Pulmonary artery endothelial cell (primary cell): Measurements from ENCODE around the gene NECTIN4. TPM values are rescaled to one million over a fixed set of nuclear protein-coding genes. Genes with fewer than 3 reads are reported as not detected.
"Not testable (repeated sequence)": the region's sequence is repeated elsewhere in the genome, so short reads cannot be mapped to it uniquely, and the experiment has no call there.

Experiments
- DNase-seq: peaks from one replicate; pipeline ENCODE4 v3.0.0-alpha.2; 2011; ENCODE audit warnings: low read depth, low spot score
- total RNA-seq: library from RNA; depleted of rRNA; stranded (reverse); fragments of >200 nt; gene quantifications from 2 replicates; pipeline ENCODE4 v1.2.3, GENCODE V29; 2014

NECTIN4 gene
- total RNA-seq, 1 donor from 2014 or later, result 0.53 TPM

DNA sequence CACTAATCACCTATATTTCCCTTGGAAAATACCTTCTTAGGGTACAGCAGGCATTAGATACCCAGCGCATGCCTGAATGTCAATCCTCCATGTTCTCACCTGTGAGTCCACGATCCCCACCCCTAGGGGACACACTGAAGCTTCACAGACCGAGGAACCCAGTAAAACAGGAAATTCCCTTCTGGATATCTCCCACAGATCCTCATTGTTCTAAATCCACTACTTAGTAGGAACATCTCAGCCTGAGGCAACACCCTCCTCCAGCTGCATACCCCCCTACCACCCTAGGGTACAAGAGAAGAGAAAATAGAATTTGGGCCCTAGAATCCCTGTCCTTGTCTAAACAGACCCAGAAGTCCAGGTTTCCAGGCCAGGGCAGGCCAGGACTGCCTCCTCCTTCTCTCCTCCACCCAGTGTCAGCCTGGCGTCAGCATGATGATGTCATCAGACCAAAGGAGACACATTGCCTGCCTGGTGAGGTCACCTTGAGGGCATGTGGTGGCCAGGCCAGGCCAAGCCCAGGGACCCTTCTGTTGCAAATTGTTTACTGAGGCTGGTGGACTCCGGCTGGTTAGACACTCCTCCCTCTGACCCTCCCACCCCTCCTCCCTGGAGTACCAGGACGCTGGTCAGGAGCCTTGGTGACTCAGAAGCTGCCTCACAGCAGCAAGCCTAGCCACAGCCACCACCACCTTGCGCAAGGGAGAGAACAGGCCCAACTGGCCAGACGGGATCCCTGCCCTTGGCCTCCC is 6.2 kb downstream of the NECTIN4 start:
- no peak for DNase-seq

DNA sequence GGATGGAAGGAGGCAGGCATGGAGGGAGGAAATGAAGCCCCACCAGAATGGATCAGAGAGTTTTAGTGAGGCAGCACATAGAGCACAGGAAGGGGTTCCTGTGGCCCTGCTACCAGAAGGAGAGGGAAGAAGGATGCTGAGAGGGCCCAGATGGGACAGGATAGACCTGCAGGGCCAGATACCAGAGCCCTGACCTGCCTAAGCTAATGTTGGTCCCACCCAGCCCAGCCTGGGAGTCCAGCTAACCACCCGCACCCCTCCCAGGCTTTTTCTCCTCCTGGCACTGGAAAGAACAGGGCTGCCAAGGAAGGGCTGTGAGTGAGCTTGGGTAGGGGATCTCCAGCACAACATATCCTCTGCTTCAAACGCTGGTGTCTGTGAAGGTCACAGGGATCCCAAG is 6.9 kb downstream of the NECTIN4 start:
- DNase-seq, result no peak

DNA sequence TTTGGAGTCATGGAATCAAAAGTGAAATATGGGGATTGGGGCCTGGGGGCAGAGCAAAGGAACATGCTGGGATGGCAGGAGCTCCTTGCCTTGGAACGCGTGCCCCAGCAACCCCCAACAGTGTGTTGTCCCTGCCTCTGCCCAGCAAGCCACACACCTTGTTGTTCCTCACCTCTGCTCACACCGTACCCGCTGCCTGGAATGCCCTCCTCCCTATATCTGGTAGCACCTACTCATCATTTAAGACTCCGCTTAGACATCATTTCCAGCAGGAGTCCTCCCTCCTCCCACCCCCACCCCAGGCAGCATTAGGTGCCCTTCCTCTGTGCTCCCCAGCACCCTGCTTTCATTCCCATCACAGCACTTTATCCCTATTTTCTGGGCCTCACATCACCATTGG is 7.8 kb downstream of the NECTIN4 start:
- DNase-seq, result no peak

DNA sequence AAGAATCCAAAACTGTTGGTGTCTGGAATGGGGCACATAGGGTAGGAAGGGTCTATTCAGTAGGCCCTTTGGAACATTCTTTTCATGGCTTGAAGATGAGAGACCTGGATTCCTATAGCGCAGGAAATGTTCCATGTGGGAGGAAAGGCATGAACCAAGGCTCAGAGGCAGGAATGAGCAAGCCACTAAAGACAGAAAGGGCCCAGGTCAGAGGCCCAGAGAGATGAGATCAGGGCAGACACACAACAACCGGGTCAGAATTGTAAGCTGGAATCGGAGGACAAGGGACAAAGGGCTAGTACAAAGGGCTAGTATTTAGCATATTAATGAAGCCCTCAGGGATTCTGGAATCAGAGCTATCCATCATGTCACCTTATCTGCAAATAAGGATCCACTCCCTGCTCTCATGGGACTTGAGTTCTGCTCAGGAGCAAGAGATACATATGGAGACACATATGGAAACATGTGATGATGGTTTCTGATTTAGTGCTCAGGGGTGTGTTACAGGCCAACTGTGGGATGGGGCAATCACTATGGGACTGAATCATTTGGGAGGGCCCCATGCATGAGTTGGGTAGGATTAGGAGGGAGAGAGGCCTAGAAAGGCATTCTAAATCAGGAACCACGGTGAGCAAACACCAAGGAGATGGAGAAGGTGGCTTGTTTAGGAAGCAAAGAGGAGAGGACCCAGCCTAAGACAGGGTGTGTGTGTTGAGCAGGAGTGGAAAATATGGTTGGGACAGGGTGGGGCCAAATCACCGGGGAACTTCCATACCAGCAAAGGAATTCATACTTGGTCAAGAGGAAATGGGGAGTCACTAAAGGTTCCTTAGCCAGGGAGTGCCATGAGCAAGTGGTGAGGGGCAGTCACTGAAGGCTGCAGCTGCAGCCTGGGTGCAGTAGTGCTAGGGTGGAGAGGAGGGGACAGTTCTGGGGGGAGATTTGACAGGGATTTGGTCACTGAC is 8.6 kb downstream of the NECTIN4 start:
- no peak for DNase-seq

DNA sequence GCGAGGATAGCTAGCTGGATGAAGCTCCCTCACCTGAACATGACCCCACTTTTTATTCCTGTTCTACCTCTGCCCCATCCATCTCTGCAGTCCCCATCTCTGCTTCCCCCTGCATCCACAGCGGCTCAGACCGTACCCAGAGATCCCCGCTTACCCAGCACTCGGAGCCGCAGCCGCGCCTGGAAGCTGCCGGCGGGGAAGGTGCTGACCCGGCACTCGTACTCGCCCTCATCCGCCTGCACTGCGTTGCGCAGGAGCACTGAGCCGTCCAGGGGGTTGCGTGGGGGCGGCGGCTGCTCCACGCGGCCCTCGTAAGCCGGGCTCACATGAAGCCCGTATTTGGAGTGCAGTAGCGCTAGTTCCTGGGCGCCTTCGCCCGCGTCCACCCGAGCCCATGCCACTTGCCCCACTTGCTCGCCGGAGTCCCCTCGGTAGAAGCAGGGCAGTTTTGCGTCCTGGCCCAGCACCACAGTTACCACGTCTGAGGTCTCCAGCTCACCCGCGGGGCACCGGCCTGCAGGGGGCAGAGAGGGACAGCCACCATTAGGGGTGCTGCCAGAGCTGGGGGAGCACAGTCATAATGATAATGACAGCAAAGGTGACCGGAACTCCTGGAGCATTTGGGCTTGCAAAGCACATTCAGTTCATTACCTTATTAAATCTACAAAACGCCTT is 9.8 kb downstream of the NECTIN4 start:
- no peak for DNase-seq

DNA sequence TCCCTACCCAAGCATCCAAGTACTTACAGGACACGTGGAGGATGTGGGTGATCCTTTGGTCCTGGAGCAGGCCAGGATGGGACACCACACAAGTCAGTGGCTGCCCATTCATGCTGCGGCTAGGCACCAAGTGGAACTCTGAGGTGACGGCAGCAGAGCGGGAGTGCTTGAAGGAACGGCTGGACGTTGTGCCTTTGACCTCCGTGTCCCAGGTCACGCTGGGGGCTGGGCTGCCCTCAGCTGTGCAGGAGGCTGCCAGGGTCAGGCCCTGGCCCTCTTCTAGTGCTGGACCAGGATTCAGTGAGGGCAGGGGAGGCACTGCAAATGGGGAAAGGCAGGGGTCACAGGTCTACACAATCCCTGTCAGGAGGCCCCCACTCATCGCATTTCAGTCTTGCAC is 11.9 kb downstream of the NECTIN4 start:
- no peak for DNase-seq

DNA sequence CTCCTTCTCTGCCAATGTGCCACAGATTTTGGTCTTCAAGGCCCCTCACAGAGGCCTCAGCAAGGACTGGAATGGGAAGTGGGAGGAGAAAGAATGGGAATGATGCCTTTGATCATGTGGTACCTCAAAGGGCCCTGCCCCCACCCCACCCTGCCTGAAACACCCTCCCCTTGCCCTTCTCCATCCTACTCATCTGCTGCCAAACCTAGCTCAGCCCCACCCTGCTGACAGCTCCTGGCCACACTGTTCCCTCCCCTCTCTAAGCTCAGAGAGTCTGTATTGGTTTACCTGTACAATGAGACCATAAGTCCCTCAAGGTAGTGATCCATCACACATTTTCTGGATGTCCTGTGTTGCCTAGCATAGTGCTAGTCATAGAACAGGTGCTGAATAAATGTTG is 12.9 kb downstream of the NECTIN4 start:
- no peak for DNase-seq

DNA sequence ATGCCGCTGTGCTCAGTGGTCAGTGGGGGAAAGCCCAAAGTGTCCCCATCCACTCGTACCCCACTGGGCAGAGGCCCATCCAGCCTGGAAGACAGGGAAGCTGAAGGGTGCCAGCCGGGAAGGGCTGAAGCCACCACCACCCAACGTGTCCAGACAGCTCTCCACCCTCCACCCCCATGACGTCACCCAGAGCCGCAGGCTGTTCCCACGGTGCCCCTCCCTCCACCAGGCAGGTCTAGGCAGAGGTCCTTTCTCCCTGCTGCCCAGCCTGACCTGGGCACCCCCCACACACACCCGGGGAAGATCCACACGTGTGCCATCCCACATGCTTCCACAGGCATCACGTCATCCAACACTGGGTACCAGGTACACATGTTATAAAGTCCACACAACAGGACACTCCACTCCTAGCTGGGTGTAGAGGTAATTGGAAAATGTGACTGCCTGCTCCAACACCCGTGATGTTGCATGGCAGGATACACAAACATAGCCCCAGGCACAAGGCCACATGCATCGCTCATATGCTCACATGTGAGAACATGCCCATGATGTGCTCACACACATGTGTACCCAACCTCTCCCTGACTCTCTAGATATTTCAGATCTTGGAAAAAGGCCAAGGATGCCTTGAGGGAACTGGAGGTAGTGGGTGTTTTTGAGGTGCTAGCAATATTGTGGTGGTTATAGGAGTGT is 14.5 kb downstream of the NECTIN4 start:
- no peak for DNase-seq

DNA sequence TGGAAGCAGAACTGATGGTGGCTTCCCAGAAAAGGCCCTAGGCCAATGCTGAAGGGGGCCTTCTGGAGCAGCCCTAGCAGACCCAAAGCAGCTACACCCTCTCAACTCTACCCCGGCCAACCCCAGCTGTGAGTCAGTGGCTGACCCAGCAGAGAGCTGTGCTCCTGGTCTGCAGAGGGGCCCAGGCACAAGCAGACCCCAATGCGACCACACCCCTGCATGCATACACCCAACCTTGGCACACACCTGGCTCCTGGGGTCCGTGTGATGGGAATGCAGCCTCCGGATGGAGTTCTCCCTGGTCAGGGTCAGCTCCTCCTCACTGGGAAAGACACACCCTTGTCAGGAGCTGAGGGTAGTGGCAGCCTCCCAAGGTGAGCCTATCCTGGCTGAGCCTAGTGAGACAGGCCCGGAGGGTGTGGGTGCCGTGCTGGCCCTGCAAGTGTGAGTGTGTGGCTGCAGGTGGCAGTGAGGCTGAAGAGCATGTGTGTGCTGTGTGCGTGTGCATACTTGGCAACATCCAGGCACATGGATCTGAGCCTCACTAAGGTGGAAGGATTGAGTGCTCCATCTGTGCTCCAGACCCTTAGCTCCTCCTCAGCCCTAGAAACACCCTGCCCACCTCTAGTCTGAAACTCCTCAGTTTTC is 15.8 kb downstream of the NECTIN4 start:
- DNase-seq, result no peak

DNA sequence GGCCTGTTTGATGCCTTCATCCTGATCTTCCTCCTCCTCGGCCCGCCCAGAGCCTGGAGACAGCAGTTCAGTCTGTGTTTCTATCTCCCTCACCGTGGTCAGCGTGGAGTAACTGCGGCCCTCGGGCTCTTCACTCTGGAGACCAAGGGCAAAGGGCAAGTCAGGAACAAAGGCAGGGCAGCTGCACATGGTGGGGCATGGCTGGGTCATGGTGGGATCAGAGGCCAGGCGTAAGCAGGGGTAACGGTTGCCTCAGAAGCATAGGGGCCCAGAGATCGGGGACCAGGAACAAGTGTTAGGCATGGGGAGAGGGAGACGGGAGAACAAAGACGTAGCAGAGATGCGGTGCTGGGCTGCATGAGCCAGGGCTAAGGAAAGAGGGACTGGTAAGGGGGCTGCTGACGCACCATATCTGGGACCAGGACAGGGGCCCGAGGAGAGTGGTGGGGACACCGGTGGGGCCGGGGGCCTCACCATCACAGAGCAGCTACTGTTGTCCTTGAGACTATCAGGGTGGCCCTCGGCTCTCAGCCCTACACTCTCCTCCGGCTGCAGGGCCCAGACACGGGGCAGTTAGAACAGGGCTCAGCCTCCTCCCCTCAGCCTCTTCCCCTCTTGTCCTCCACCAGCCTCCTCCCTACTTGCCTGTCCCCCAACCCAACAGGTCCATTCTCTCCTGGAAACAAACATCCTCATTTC is 16.5 kb downstream of the NECTIN4 start:
- no peak for DNase-seq

DNA sequence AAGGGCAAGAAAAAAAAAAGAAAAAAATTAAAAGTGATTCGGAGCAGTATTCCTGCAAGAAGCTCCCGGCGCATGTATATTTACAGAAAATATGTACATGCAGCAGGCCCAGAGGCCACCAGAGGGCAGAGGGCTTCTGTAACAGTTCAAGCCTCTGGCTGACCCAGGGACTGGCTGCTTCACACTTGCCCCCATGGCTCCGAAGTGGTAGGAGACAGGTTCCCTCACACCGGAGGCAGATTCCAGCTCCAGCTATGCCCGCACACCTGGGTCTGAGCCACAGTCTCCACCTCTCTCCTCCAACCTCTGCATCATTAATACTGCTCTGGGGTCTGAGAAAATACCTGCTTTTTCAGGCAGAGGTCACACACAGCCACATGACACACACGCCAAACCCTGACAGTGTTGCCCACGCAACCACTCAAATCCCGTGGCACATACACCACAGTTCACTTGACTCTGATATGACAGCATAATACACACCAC is 17.4 kb downstream of the NECTIN4 start:
- DNase-seq, result no peak

DNA sequence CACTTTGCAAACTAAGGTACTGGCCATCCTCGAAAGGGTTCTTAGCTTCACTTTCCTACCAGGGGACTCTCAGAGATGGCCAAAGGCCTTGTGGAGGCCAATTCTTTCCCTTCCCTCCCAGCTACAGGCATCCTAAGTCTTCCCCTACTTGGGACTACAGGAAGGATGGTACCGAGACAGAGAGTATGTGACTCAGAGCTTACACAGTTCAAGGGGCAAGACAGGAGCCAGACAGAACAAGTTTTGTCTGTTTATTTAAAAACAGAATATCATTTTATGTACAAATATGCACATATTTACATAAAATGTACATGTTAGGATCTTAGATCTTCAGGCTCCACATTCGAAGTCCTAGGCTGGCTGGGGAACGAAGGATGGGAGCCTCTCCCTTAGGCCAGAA is 18.6 kb downstream of the NECTIN4 start:
- no peak for DNase-seq

DNA sequence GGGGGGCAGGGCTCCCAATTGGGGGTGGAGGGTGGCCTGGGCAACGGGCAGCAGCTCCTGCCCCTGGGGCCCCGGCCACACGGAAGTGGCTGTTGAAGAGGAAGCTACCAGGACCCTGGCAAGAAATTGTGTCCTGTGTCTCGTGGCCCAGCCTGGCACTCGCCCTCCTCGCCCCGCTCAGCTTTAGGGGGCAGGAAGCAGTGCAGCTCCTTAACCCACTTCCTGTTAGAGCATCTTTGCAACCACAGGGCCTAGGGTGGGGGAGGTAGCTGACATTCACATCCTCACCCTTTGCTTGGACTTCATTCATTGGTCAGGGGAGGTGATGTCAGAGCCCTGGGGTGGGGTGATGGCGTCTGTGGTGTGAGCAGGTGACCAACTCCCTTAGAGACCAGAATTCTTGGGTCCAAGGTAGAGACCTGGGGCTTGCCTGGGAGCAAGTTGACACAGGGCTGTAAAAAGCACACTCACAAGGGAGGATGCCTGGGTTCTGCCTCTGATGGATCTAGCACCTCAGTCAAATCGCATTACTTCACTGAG is 19.6 kb downstream of the NECTIN4 start, which contains the start of gene ARHGAP30:
TSS of gene ARHGAP30 (minus strand) at position 161 of the 540 bp plus-strand sequence. CDS start 267 bp downstream, outside the sequence.
- DNase-seq, result no peak

DNA sequence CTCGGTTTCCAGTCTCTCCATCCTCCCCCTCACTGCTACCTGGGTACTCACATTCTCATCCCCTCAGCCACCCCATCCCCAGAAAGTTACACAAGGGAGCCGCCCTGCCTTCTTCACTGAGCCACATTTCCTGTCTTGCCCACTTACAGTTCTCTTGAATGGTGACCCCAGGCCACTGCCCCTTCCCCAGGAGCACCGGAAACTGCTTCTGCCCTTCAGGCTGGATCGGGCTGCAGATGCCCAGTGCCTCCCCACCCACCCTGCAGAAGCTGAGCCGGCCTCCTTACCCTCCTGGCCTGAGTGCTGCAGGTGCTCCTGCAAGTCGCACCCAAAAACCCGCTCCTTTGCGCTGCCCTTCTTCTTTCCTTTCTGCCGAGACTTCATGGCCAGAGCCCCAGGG is 20.1 kb downstream of the NECTIN4 start:
- DNase-seq, result no peak

DNA sequence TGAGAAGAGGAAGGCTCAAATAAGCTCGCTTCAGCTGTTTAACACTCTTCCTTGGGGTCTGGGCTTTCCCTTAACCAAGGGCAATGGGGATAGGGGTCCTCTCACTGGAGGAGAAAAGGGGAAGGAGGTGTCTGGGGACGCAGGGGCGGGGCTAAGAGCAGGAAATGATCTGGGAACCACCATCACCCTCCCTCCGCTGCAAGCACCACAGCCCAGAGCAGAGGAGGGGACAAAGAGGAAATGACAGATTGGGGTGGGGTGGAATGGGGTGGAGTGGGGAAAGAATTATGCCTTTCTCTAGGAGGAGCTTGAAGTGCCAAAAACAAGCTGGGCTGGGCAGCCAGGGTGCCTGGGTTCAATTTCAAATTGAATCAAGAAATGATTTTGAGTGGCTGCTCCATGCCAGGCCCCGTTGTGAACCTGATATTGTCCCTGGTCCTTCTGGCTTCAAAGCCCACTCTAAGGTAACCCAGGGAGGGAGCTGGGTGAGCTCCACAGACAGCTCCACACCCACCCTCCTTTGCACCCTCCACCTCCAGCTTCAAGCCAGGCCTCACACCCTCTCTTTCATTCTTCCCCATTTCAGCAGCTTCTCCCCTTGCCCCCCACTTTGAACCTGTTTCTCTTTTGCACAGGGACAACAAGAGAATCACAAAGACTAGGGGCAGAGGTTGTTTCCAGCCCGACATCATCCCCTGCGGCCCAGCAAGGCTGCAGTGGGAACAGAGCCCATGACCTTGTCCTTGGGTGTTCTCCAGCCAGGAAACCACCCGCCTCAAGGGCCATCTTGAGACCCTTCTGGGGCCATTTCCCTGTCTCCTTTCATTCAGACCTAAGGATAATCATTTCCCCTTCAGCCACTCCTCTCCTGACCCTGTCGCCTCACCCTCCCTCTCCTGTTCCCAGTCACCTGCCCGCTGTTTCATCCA is 20.8 kb downstream of the NECTIN4 start:
- no peak for DNase-seq

DNA sequence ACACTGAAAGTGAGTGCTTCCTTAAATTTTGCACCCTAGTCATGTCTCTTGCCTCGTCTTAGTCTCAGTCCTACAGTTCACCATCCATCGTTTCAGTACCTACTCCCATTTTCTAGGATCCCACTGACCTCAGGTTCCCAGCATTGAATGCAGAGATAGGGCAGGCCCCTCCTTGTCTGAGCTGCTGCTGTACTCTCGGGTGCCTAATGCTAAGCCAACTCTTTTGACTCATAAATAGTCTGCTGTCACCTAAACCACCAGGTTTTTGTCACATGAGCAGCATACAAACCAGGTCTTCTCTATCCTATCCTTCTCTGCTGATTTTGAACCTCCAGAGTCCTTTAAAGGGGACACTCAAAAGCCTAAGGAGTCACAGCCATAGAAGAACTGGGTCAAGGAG is 22.7 kb downstream of the NECTIN4 start:
- DNase-seq, result no peak

DNA sequence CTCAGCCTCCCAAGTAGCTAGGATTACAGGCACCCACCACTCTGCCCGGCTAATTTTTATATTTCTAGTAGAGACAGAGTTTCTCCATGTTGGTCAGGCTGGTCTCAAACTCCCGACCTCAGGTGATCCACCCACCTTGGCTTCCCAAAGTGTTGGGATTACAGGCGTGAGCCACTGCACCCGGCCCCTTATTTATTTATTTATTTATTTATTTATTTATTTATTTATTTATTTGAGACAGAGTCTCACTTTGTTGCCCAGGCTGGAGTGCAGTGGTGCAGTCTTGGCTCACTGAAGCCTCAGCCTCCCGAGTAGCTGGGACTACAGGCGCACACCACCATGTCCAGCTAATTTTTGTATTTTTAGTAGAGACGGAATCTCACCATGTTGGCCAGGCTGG is 23.7 kb downstream of the NECTIN4 start:
- DNase-seq, result not testable (repeated sequence)

DNA sequence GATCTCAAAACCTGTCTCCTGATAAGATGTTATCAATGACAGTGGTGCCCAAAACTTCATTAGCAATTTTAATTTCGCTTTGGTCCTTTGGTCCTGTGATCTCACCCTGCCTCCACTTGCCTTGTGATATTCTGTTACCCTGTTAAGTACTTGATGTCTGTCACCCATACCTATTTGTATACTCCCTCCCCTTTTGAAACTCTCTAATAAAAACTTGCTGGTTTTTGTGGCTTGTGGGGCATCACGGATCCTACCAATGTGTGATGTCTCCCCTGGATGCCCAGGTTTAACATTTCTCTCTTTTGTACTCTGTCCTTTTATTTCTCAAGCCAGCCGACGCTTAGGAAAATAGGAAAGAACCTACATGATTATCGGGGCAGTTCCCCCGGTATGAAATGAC is 25.4 kb downstream of the NECTIN4 start:
- not testable (repeated sequence) for DNase-seq

DNA sequence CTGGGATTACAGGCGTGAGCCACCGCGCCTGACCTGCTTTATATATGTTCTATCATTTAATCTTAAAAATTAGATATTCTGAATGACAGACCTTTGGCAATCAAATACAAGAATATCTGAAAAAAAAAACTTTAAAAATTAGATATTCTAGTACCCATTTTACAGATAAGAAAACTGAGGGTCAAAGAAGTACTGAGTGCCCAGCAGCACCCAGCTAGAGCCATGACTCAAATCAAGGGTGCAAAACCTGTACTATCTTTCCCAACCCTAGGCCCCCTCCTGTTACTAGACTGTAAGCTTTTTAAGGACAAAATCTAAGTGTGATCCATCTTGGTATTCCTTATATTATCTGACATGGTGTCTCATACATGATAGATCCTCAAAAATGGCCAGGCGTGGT is 27.9 kb downstream of the NECTIN4 start:
- DNase-seq, result no peak
